Mucosa of descending colon (tissue), 3 donors: ENCODE measurements around the gene STPG3. TPM values are rescaled to one million over a fixed set of nuclear protein-coding genes. Genes with fewer than 3 reads are reported as not detected.
A peak's percentile ranks its signal among the peaks of the same experiment; 100 is the strongest.

Experiments
- ATAC-seq: fragments of 200-7000 bp; cut with Tn5 transposase; one replicate; pipeline ENCODE4 v1.9.1; 2020; ENCODE audit warnings: mild to moderate bottlenecking, moderate library complexity
- DNase-seq, 3 donors: peaks; one replicate each; pipeline ENCODE4 v3.0.0-alpha.2; 2020
- H3K36me3 ChIP-seq: fragments of 200-600 bp; one replicate; pipeline ENCODE4 v1.8.0; 2021; ENCODE audit warnings: low read depth, mild to moderate bottlenecking
- H3K4me1 ChIP-seq: fragments of 200-600 bp; one replicate; pipeline ENCODE4 v1.8.0; 2021; ENCODE audit warnings: low read depth, mild to moderate bottlenecking
- H3K4me3 ChIP-seq: fragments of 200-600 bp; one replicate; pipeline ENCODE4 v1.8.0; 2021; ENCODE audit warnings: mild to moderate bottlenecking
- H3K9me3 ChIP-seq: fragments of 200-600 bp; one replicate; pipeline ENCODE4 v1.8.0; 2021; ENCODE audit warnings: mild to moderate bottlenecking
- CTCF ChIP-seq: fragments of 200-600 bp; IDR thresholded peaks from one replicate; pipeline ENCODE4 v1.8.0; 2022; ENCODE audit warnings: antibody characterized with exemption, mild to moderate bottlenecking
- intact Hi-C, 2 donors: fragments of 100-400 bp; cut with DNase I in 1 of 2; cut with micrococcal nuclease in 1 of 2; formaldehyde crosslinking; loops; one replicate each; pipeline versions ENCODE4 v1.11.0 to v1.11.1; 2022; cut with DNase I, micrococcal nuclease
- total RNA-seq, 3 donors: library from RNA; stranded (reverse); fragmentation: NEBNext Ultra II Directional in 2 of 3; extraction: Animal tissue kit (Norgen Biotek cat#: 25700) in 2 of 3; gene quantifications; one replicate each; pipeline versions ENCODE4 v1.2.1 to v1.2.4, GENCODE V29; 2021 to 2023
- donor health status: DM: no; HTN: no; CAD: no; lungs with moderate emphysema.
- donor health status: DM: no; HTN: no; CAD: no.
- donor health status: DM: no; HTN: yes; CAD: no.

STPG3 gene
- total RNA-seq, 3 donors from 2014 or later = not detected

DNA sequence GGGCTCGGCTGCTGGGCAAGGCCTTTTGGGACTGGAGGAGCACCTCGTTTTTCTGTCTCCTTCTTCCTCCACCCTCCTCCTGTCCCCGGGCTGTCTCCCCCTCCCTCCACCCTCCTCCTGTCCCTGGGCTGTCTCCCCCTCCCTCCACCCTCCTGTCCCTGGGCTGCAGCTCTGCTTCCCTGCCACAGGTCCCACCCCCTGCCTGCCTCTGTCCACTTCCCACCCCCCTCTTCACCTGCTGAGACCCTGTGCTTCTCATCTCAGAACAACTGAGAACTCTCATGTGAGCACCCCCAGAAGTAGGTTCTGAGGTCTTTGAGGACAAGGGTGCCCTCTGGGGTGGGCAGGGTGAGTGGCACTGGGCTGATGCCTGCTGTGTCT is 20.6 kb downstream of the STPG3 start:
- H3K4me1 ChIP-seq = peaks cover 43% of the 10 kb centered on the region
- intact Hi-C loops = no loop called here
- DNase-seq = no peak
- no peak overlapping the region for H3K4me3 ChIP-seq
- ATAC-seq = no peak
- no peaks in the 10 kb centered on the region for H3K9me3 ChIP-seq
- TF ChIP-seq CTCF = no peak
- H3K36me3 ChIP-seq = no peaks in the 10 kb centered on the region

- Histone ChIP-seq H3K4me3 (no peak overlapping the region), H3K4me1 (peaks cover 50% of the 10 kb centered on the region), H3K9me3 (no peaks in the 10 kb centered on the region), H3K36me3 (no peaks in the 10 kb centered on the region)
- no peak for ATAC-seq
- no peak for DNase-seq
- no peak for TF ChIP-seq CTCF
- intact Hi-C loops = no loop called here
These were observed 21.4 kb downstream of the STPG3 start for GRCh38 chr9:137272241-137273094.

GRCh38 chr9:137273095-137273490 is 22.0 kb downstream of the STPG3 start:
- no peak for ATAC-seq
- peak in 1 of 3 donors; percentile 33 for DNase-seq
- Histone ChIP-seq H3K36me3 (no peaks in the 10 kb centered on the region), H3K4me3 (no peak overlapping the region), H3K4me1 (peaks cover 44% of the 10 kb centered on the region), H3K9me3 (no peaks in the 10 kb centered on the region)
- TF ChIP-seq CTCF = no peak
- intact Hi-C loops = no loop called here

DNA sequence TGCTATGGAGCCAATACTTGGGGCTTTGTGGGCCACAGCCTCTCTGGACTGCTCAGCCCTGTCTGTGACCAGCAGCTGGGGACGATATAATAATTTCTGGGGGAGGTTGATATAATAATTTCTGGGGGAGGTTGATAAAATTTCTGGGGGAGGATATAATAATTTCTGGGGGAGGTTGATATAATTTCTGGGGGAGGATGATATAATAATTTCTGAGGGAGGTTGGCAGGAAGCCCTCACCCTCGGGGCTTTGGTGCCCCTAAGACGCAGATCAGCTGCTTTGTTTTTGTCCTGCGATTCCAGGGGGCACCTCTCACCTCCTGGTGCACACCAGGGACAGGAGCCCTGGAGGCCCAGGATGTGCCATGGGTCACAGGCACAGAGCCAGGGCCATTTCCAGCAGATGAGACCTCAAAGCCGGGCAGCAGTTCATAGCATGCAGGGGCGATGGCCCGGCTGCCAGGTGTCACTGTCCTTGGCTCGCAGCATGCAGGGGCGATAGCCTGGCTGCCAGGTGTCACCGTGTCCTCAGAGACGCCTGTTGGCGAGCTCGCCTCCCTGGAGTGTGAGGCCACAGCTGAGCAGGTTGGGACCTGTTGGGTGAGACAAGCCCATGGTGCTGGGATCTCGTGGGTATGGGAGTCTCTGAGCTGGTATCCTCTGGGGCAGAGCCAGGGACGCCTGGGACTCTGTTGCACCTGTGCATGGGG is 22.7 kb downstream of the STPG3 start:
- peaks cover 41% of the 10 kb centered on the region for H3K4me1 ChIP-seq
- intact Hi-C loops = no loop called here
- ATAC-seq (peak; percentile 1), DNase-seq (peak in 2 of 3 donors; percentile 57 to 70)
- H3K36me3 ChIP-seq = no peaks in the 10 kb centered on the region
- H3K9me3 ChIP-seq = no peaks in the 10 kb centered on the region
- H3K4me3 ChIP-seq = no peak overlapping the region
- TF ChIP-seq CTCF = no peak

DNA sequence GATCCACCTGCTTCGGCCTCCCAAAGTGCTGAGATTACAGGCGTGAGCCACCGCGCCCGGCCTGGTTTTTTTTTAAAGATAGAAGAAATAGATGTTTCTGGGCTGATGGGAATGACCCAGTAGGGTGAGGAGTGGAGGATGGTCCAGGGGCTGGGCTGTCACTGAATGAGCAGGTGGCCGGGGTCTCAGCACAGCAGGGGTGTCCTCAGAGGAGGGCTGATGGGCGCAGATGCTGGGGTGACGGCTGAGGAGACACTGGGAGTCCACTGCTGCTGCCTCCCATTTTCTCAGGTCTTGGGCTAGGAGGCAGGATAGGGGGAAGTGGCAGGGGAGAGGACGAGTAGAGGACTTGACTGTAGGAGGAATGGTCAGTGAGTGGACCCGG is 24.1 kb downstream of the STPG3 start:
- Histone ChIP-seq H3K9me3 (no peaks in the 10 kb centered on the region), H3K36me3 (peaks cover 3% of the 10 kb centered on the region), H3K4me1 (peaks cover 34% of the 10 kb centered on the region), H3K4me3 (no peak overlapping the region)
- no peak for TF ChIP-seq CTCF
- DNase-seq (peak in 1 of 3 donors; percentile 40), ATAC-seq (no peak)
- intact Hi-C loops = no loop called here
